ENCODE measurements around the gene PRSS37.
"Not testable (repeated sequence)": the region's sequence is repeated elsewhere in the genome, so short reads cannot be mapped to it uniquely, and the experiment has no call there.

Gene PRSS37

GRCh38 chr7:141838581-141838980 lies 2.7 kb downstream of the PRSS37 start:
- H3K9ac ChIP-seq (ENCODE audit: insufficient read length): no peak overlapping the region
- no peaks in the 10 kb centered on the region for H3K36me3 ChIP-seq (ENCODE audit: insufficient read depth, low read length)
- no peak overlapping the region for H3K27ac ChIP-seq
- no peak overlapping the region for H3K4me3 ChIP-seq
- TF ChIP-seq POLR2AphosphoS5 (IDR thresholded peaks at IDR 0.05; ENCODE audit: borderline replicate concordance, low read depth, low read length) (no peak), FOXP2 (optimal IDR thresholded peaks at IDR 0.05; ENCODE audit: control extremely low read depth, extremely low read length, insufficient read depth) (no peak), EZH2 (IDR thresholded peaks at IDR 0.05) (no peak)
- H3K9me3 ChIP-seq (ENCODE audit: low read depth, low read length): no peaks in the 10 kb centered on the region
- DNase-seq (ENCODE audit: low read depth, low spot score): no peak

GRCh38 chr7:141837683-141838082 lies 3.6 kb downstream of the PRSS37 start:
- no peaks in the 10 kb centered on the region for H3K9me3 ChIP-seq (ENCODE audit: low read depth, low read length)
- DNase-seq (ENCODE audit: low read depth, low spot score): no peak
- no peaks in the 10 kb centered on the region for H3K36me3 ChIP-seq (ENCODE audit: insufficient read depth, low read length)
- no peak overlapping the region for H3K4me3 ChIP-seq
- H3K9ac ChIP-seq (ENCODE audit: insufficient read length): no peak overlapping the region
- TF ChIP-seq POLR2AphosphoS5 (IDR thresholded peaks at IDR 0.05; ENCODE audit: borderline replicate concordance, low read depth, low read length): no peak
- no peak for TF ChIP-seq EZH2 (IDR thresholded peaks at IDR 0.05)
- TF ChIP-seq FOXP2 (optimal IDR thresholded peaks at IDR 0.05; ENCODE audit: control extremely low read depth, extremely low read length, insufficient read depth): no peak
- no peak overlapping the region for H3K27ac ChIP-seq

GRCh38 chr7:141822432-141822831 lies 18.9 kb downstream of the PRSS37 start:
- not testable (repeated sequence) for H3K9me3 ChIP-seq (ENCODE audit: low read depth, low read length); DNase-seq (ENCODE audit: low read depth, low spot score); H3K9ac ChIP-seq (ENCODE audit: insufficient read length); H3K27ac ChIP-seq; H3K36me3 ChIP-seq (ENCODE audit: insufficient read depth, low read length); H3K4me3 ChIP-seq

GRCh38 chr7:141820067-141820466 lies 21.2 kb downstream of the PRSS37 start:
- H3K9ac ChIP-seq (ENCODE audit: insufficient read length): no peak overlapping the region
- TF ChIP-seq FOXP2 (optimal IDR thresholded peaks at IDR 0.05; ENCODE audit: control extremely low read depth, extremely low read length, insufficient read depth) (no peak), EZH2 (IDR thresholded peaks at IDR 0.05) (no peak), POLR2AphosphoS5 (IDR thresholded peaks at IDR 0.05; ENCODE audit: borderline replicate concordance, low read depth, low read length) (no peak)
- 0 out of 2 replicates have a peak, but pooled peaks cover 2% of the 10 kb centered on the region for H3K36me3 ChIP-seq (ENCODE audit: insufficient read depth, low read length)
- DNase-seq (ENCODE audit: low read depth, low spot score): no peak
- peaks cover 4% of the 10 kb centered on the region; the same call in 1 of the 2 replicates for H3K9me3 ChIP-seq (ENCODE audit: low read depth, low read length)
- H3K4me3 ChIP-seq: no peak overlapping the region
- no peak overlapping the region for H3K27ac ChIP-seq

- TF ChIP-seq EZH2 (IDR thresholded peaks at IDR 0.05) (no peak), FOXP2 (optimal IDR thresholded peaks at IDR 0.05; ENCODE audit: control extremely low read depth, extremely low read length, insufficient read depth) (no peak), POLR2AphosphoS5 (IDR thresholded peaks at IDR 0.05; ENCODE audit: borderline replicate concordance, low read depth, low read length) (no peak)
- no peak overlapping the region for H3K27ac ChIP-seq
- DNase-seq (ENCODE audit: low read depth, low spot score): no peak
- no peak overlapping the region for H3K4me3 ChIP-seq
- H3K36me3 ChIP-seq (ENCODE audit: insufficient read depth, low read length): peaks cover 22% of the 10 kb centered on the region
- no peaks in the 10 kb centered on the region for H3K9me3 ChIP-seq (ENCODE audit: low read depth, low read length)
- no peak overlapping the region for H3K9ac ChIP-seq (ENCODE audit: insufficient read length)
Measured at GRCh38 chr7:141792526-141792925, 48.8 kb downstream of the PRSS37 start.

- no peak for DNase-seq (ENCODE audit: low read depth, low spot score)
- no peak within 1 kb of the TSS for H3K4me3 ChIP-seq
- peaks cover 25% of the 10 kb centered on the region for H3K36me3 ChIP-seq (ENCODE audit: insufficient read depth, low read length)
- TF ChIP-seq EZH2 (IDR thresholded peaks at IDR 0.05) (no peak), FOXP2 (optimal IDR thresholded peaks at IDR 0.05; ENCODE audit: control extremely low read depth, extremely low read length, insufficient read depth) (no peak), POLR2AphosphoS5 (IDR thresholded peaks at IDR 0.05; ENCODE audit: borderline replicate concordance, low read depth, low read length) (no peak)
- no peak within 1 kb of the TSS for H3K27ac ChIP-seq
- no peak within 1 kb of the TSS for H3K9ac ChIP-seq (ENCODE audit: insufficient read length)
- H3K9me3 ChIP-seq (ENCODE audit: low read depth, low read length): no peaks in the 10 kb centered on the region
Measured at GRCh38 chr7:141789917-141790316, 51.4 kb downstream of the PRSS37 start, which contains the start of gene TAS2R5. TSS of gene TAS2R5 (plus strand) at chr7:141790217. CDS start at chr7:141790362, 145 bp downstream.

GRCh38 chr7:141788296-141788695 lies 53.0 kb downstream of the PRSS37 start:
- TF ChIP-seq FOXP2 (optimal IDR thresholded peaks at IDR 0.05; ENCODE audit: control extremely low read depth, extremely low read length, insufficient read depth) (no peak), EZH2 (IDR thresholded peaks at IDR 0.05) (no peak), POLR2AphosphoS5 (IDR thresholded peaks at IDR 0.05; ENCODE audit: borderline replicate concordance, low read depth, low read length) (no peak)
- H3K9ac ChIP-seq (ENCODE audit: insufficient read length): no peak overlapping the region

More at GRCh38 chr7:141788296-141788695, 53.0 kb downstream of the PRSS37 start:
- peaks cover 25% of the 10 kb centered on the region for H3K36me3 ChIP-seq (ENCODE audit: insufficient read depth, low read length)
- no peak for DNase-seq (ENCODE audit: low read depth, low spot score)
- H3K4me3 ChIP-seq: no peak overlapping the region
- no peak overlapping the region for H3K27ac ChIP-seq
- H3K9me3 ChIP-seq (ENCODE audit: low read depth, low read length): no peaks in the 10 kb centered on the region

Measured in SK-N-MC (cell line).